Spleen (tissue), 7 donors: ENCODE measurements around the gene BBC3.

Source experiments
- POLR2A ChIP-seq, 3 donors: fragments of 450-650 bp; IDR thresholded peaks; one replicate each; pipeline ENCODE4 v1.5.1; 2017; ENCODE audit warnings: antibody characterized with exemption in 3 of 3, mild to moderate bottlenecking in 1 of 3
- TF ChIP-seq, protein P1 (sequence below), 11 experiments: fragments of 200-600 bp in 7 of 11; fragments of 450-650 bp in 4 of 11; sonication (generic) in 4 of 11; IDR thresholded peaks in 8 of 11; conservative IDR thresholded peaks in 3 of 11; 1 replicate in 7 of 11; 2 replicates in 4 of 11; pipeline versions ENCODE4 v1.4.0 to v1.8.0; 2016 to 2021; ENCODE audit warnings: antibody characterized with exemption in 11 of 11, inconsistent platforms in 4 of 11, mild to moderate bottlenecking in 1 of 11
- donor health status: DM: no; HTN: no; CAD: no; lungs with moderate emphysema.
- donor health status: DM: no; HTN: no; CAD: no.
- donor health status: DM: no; HTN: no; CAD: no.

- TF ChIP-seq, protein P1, sequence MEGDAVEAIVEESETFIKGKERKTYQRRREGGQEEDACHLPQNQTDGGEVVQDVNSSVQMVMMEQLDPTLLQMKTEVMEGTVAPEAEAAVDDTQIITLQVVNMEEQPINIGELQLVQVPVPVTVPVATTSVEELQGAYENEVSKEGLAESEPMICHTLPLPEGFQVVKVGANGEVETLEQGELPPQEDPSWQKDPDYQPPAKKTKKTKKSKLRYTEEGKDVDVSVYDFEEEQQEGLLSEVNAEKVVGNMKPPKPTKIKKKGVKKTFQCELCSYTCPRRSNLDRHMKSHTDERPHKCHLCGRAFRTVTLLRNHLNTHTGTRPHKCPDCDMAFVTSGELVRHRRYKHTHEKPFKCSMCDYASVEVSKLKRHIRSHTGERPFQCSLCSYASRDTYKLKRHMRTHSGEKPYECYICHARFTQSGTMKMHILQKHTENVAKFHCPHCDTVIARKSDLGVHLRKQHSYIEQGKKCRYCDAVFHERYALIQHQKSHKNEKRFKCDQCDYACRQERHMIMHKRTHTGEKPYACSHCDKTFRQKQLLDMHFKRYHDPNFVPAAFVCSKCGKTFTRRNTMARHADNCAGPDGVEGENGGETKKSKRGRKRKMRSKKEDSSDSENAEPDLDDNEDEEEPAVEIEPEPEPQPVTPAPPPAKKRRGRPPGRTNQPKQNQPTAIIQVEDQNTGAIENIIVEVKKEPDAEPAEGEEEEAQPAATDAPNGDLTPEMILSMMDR (IDR thresholded peaks at IDR 0.05 in 8 of 11, conservative IDR thresholded peaks at IDR 0.05 in 3 of 11): no peak
- TF ChIP-seq POLR2A (IDR thresholded peaks at IDR 0.05): no peak
Measured at GRCh38 chr19:47258895-47259555, 28.0 kb upstream of the BBC3 start.
